Measurements from ENCODE around the gene TMEM52B. TPM values are rescaled to one million over a fixed set of nuclear protein-coding genes. Genes with fewer than 3 reads are reported as not detected.

The TMEM52B gene
- total RNA-seq, 1 donor: not detected

- no peak overlapping the region for H3K4me3 ChIP-seq (ENCODE audit: insufficient read depth, low read length)
- H2AFZ ChIP-seq (ENCODE audit: low read length): no peak overlapping the region
- no peak for TF ChIP-seq CTCF (IDR thresholded peaks at IDR 0.05; ENCODE audit: extremely low read depth, low read depth, low read length)
These were observed 15.7 kb upstream of the TMEM52B start for GRCh38 chr12:10163084-10163483.

GRCh38 chr12:10165421-10165820 lies 13.4 kb upstream of the TMEM52B start:
- no peak overlapping the region for H3K27ac ChIP-seq (ENCODE audit: low read depth, low read length)
- no peaks in the 10 kb centered on the region for H4K20me1 ChIP-seq (ENCODE audit: insufficient read depth, low read length)
- H3K4me2 ChIP-seq (ENCODE audit: insufficient read depth, low read length): no peak overlapping the region
- no peak for DNase-seq (ENCODE audit: insufficient read length, low spot score, missing footprints)
- no peaks in the 10 kb centered on the region for H3K79me2 ChIP-seq (ENCODE audit: insufficient read depth, low read length)
- H3K9me3 ChIP-seq (ENCODE audit: low read depth, low read length): no peaks in the 10 kb centered on the region
- no peak overlapping the region for H2AFZ ChIP-seq (ENCODE audit: low read length)
- no peak overlapping the region for H3K4me3 ChIP-seq (ENCODE audit: insufficient read depth, low read length)
- H3K4me1 ChIP-seq (ENCODE audit: insufficient read depth, low read length): no peaks in the 10 kb centered on the region
- H3K36me3 ChIP-seq (ENCODE audit: insufficient read depth, low read length): no peaks in the 10 kb centered on the region
- H3K27me3 ChIP-seq (ENCODE audit: insufficient read depth, low read length): no peaks in the 10 kb centered on the region
- TF ChIP-seq CTCF (IDR thresholded peaks at IDR 0.05; ENCODE audit: extremely low read depth, low read depth, low read length): no peak

More at GRCh38 chr12:10163084-10163483, 15.7 kb upstream of the TMEM52B start:
- no peaks in the 10 kb centered on the region for H3K79me2 ChIP-seq (ENCODE audit: insufficient read depth, low read length)
- no peak for DNase-seq (ENCODE audit: insufficient read length, low spot score, missing footprints)
- H3K4me2 ChIP-seq (ENCODE audit: insufficient read depth, low read length): no peak overlapping the region
- no peaks in the 10 kb centered on the region for H4K20me1 ChIP-seq (ENCODE audit: insufficient read depth, low read length)
- no peak overlapping the region for H3K27ac ChIP-seq (ENCODE audit: low read depth, low read length)
- peaks cover 4% of the 10 kb centered on the region for H3K27me3 ChIP-seq (ENCODE audit: insufficient read depth, low read length)
- H3K9me3 ChIP-seq (ENCODE audit: low read depth, low read length): no peaks in the 10 kb centered on the region
- no peaks in the 10 kb centered on the region for H3K4me1 ChIP-seq (ENCODE audit: insufficient read depth, low read length)
- H3K36me3 ChIP-seq (ENCODE audit: insufficient read depth, low read length): no peaks in the 10 kb centered on the region

- Histone ChIP-seq H3K79me2 (ENCODE audit: insufficient read depth, low read length) (no peaks in the 10 kb centered on the region), H3K27me3 (ENCODE audit: insufficient read depth, low read length) (peaks cover 4% of the 10 kb centered on the region), H3K4me2 (ENCODE audit: insufficient read depth, low read length) (no peak overlapping the region), H2AFZ (ENCODE audit: low read length) (no peak overlapping the region), H3K4me3 (ENCODE audit: insufficient read depth, low read length) (no peak overlapping the region), H3K4me1 (ENCODE audit: insufficient read depth, low read length) (no peaks in the 10 kb centered on the region), H3K9me3 (ENCODE audit: low read depth, low read length) (no peaks in the 10 kb centered on the region), H3K36me3 (ENCODE audit: insufficient read depth, low read length) (no peaks in the 10 kb centered on the region), H4K20me1 (ENCODE audit: insufficient read depth, low read length) (no peaks in the 10 kb centered on the region), H3K27ac (ENCODE audit: low read depth, low read length) (no peak overlapping the region)
- no peak for DNase-seq (ENCODE audit: insufficient read length, low spot score, missing footprints)
- no peak for TF ChIP-seq CTCF (IDR thresholded peaks at IDR 0.05; ENCODE audit: extremely low read depth, low read depth, low read length)
These were observed 11.2 kb upstream of the TMEM52B start for GRCh38 chr12:10167599-10167998.

GRCh38 chr12:10169104-10169503 lies 9.7 kb upstream of the TMEM52B start:
- Histone ChIP-seq H4K20me1 (ENCODE audit: insufficient read depth, low read length) (no peaks in the 10 kb centered on the region), H3K79me2 (ENCODE audit: insufficient read depth, low read length) (no peaks in the 10 kb centered on the region), H3K4me2 (ENCODE audit: insufficient read depth, low read length) (no peak overlapping the region), H2AFZ (ENCODE audit: low read length) (no peak overlapping the region), H3K4me1 (ENCODE audit: insufficient read depth, low read length) (no peaks in the 10 kb centered on the region), H3K9me3 (ENCODE audit: low read depth, low read length) (no peaks in the 10 kb centered on the region), H3K4me3 (ENCODE audit: insufficient read depth, low read length) (no peak overlapping the region), H3K27ac (ENCODE audit: low read depth, low read length) (no peak overlapping the region), H3K27me3 (ENCODE audit: insufficient read depth, low read length) (peaks cover 4% of the 10 kb centered on the region), H3K36me3 (ENCODE audit: insufficient read depth, low read length) (no peaks in the 10 kb centered on the region)
- DNase-seq (ENCODE audit: insufficient read length, low spot score, missing footprints): no peak
- no peak for TF ChIP-seq CTCF (IDR thresholded peaks at IDR 0.05; ENCODE audit: extremely low read depth, low read depth, low read length)
